Stimulated activated CD8-positive, alpha-beta memory T cell treated with anti-CD3 and anti-CD28 coated beads, Interleukin-15, amount 100 ng/mL, for 48 hours (primary cell): ENCODE data around the gene WDR4.
"Not testable (repeated sequence)": the region's sequence is repeated elsewhere in the genome, so short reads cannot be mapped to it uniquely, and the experiment has no call there.

Experiments used
- DNase-seq, 2 donors: peaks; one replicate each; pipeline ENCODE4 v3.0.0-alpha.2; 2020; ENCODE audit warnings: low read depth in 2 of 2

The WDR4 gene

GRCh38 chr21:42839271-42840231, 39.8 kb downstream of the WDR4 start:
- DNase-seq = no peak

GRCh38 chr21:42838212-42838690, 41.1 kb downstream of the WDR4 start:
- DNase-seq = not testable (repeated sequence)

- no peak for DNase-seq
These were observed 41.7 kb downstream of the WDR4 start for GRCh38 chr21:42837421-42838211.

GRCh38 chr21:42836767-42837301, 42.5 kb downstream of the WDR4 start:
- no peak for DNase-seq

- DNase-seq = no peak
These were observed 43.0 kb downstream of the WDR4 start for GRCh38 chr21:42836402-42836666.

GRCh38 chr21:42835611-42836401, 43.5 kb downstream of the WDR4 start:
- DNase-seq = no peak

GRCh38 chr21:42835211-42835610, 44.1 kb downstream of the WDR4 start:
- no peak for DNase-seq

- no peak for DNase-seq
These were observed 44.6 kb downstream of the WDR4 start for GRCh38 chr21:42834726-42835191.

GRCh38 chr21:42833859-42834725, 45.2 kb downstream of the WDR4 start:
- no peak for DNase-seq

GRCh38 chr21:42833439-42833815, 45.9 kb downstream of the WDR4 start:
- peak; percentile 34 to 58 for DNase-seq

- not testable (repeated sequence) for DNase-seq
These were observed 47.1 kb downstream of the WDR4 start for GRCh38 chr21:42832321-42832630.

GRCh38 chr21:42830456-42831455, 48.6 kb downstream of the WDR4 start:
- no peak for DNase-seq

GRCh38 chr21:42829954-42830353, 49.4 kb downstream of the WDR4 start:
- DNase-seq = no peak

GRCh38 chr21:42829417-42829816, 49.9 kb downstream of the WDR4 start:
- DNase-seq = no peak

GRCh38 chr21:42827588-42827987, 51.8 kb downstream of the WDR4 start:
- no peak for DNase-seq

- no peak for DNase-seq
These were observed 58.5 kb downstream of the WDR4 start for GRCh38 chr21:42820616-42821465.

GRCh38 chr21:42819861-42820615, 59.3 kb downstream of the WDR4 start:
- no peak for DNase-seq

- DNase-seq = peak; percentile 28 to 51
These were observed 61.0 kb downstream of the WDR4 start for GRCh38 chr21:42818328-42818749.
